B cell (primary cell): Measurements from ENCODE around the gene FOXO4.

ENCODE experiments used
- CTCF ChIP-seq: fragments of 200-600 bp; IDR thresholded peaks from one replicate; pipeline ENCODE4 v1.8.0; 2022; ENCODE audit warnings: antibody characterized with exemption, mild to moderate bottlenecking
- EZH2 ChIP-seq: IDR thresholded peaks from 2 replicates; pipeline ENCODE4 v1.6.1; 2012; ENCODE audit warnings: borderline replicate concordance, low read depth, mild to moderate bottlenecking, moderate library complexity, low read length; ENCODE audit not compliant: insufficient read depth, poor library complexity, severe bottlenecking

- TF ChIP-seq CTCF (no peak), EZH2 (no peak)
Observed at GRCh38 chrX:71111921-71112431, 16.3 kb downstream of the FOXO4 start.
